ENCODE measurements around the gene FNDC5.

FNDC5 gene

DNA sequence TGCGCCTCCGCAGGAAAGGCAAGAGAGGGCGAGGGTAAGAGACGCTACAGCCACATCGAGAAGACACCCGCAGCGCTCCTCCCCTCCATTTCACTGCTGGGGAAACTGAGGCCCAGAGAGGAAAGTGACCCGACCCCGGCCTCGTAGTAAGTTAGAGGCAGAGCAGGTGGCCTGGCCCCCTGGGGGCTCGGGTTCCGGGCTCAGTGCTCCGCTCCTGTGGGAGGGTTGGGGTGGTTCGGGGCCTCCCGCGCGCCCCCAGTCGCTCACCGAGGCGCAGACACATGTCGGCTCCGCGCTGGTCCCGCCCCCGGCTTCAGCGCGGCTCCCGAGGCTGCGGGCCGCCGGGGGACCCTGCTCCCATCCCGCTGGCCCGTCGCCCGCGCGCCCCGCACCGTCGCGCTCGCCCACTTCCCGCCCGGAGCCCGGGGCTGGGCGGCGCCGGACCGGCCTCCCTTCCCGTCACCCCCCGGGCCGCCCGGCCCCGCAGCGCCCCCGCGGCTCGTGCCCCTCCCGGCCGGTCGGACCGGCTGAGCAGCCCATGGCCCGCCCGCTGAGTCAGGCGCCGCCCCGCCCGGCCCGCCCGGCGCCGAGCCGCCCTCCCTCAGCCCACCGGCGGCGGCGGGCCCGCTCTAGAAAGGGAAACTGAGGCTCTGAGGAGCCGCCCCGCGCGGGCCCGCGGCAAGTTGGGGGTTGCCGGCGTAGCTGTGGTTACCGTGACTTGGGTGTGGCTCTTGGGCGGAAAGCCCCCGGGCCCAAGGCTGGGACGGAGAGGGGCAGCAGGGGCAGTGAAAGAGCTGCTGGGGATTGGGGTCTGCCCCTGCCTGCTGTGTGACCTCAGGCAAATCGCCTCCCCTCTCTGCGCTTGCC is 30.5 kb upstream of the FNDC5 start, which contains the start of gene TMEM54:
TSS of gene TMEM54 (minus strand) at position 434 of the 867 bp plus-strand sequence. CDS start at position 283, 151 bp downstream.
- no peak for TF ChIP-seq CTCF (IDR thresholded peaks at IDR 0.05; ENCODE audit: extremely low read depth, insufficient read depth, missing control alignments)
- DNase-seq (ENCODE audit: low spot score), result peak; percentile 79
- in situ Hi-C loops (cut with MboI; ENCODE audit: low pct_unique_long_range_greater_than_20kb, low sequenced_read_pairs, unreplicated experiment), result no loop called here

DNA sequence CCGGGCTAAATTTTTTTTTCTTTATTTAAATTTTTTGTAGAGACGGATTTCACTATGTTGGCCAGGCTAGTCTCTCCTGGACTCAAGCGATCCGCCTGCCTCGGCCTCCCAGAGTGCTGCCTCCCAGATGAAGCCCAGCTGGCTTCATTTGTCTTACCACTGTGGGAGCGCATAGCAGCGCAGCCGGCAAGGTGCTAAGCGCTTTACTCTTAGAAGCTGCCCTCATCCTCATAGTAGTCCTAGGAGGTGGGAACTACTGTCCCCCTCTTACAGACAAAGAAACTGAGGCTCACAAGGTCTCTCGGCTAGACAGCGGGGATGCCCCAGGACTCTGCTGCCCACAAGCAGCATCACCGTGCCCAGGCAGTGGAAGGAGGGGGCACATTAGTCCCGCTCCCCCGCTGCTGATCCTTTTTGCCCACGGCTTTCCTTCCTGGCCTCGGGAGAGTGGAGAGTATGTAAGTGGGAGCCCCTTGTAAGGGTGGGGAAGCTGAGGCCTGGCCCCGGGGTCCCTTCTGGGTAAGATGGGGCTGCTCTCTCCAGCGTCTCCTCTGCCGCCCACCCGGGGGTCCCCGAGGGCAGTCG is 29.8 kb upstream of the FNDC5 start:
- DNase-seq (ENCODE audit: low spot score), result no peak
- in situ Hi-C loops (cut with MboI; ENCODE audit: low pct_unique_long_range_greater_than_20kb, low sequenced_read_pairs, unreplicated experiment), result no loop called here
- no peak for TF ChIP-seq CTCF (IDR thresholded peaks at IDR 0.05; ENCODE audit: extremely low read depth, insufficient read depth, missing control alignments)

- no peak for DNase-seq (ENCODE audit: low spot score)
- in situ Hi-C loops (cut with MboI; ENCODE audit: low pct_unique_long_range_greater_than_20kb, low sequenced_read_pairs, unreplicated experiment), result no loop called here
These were observed 29.0 kb upstream of the FNDC5 start for GRCh38 chr1:32899586-32900296.

GRCh38 chr1:32898958-32899357 is 28.2 kb upstream of the FNDC5 start:
- no peak for TF ChIP-seq CTCF (IDR thresholded peaks at IDR 0.05; ENCODE audit: extremely low read depth, insufficient read depth, missing control alignments)
- in situ Hi-C loops (cut with MboI; ENCODE audit: low pct_unique_long_range_greater_than_20kb, low sequenced_read_pairs, unreplicated experiment), result no loop called here

More at GRCh38 chr1:32899586-32900296, 29.0 kb upstream of the FNDC5 start:
- no peak for TF ChIP-seq CTCF (IDR thresholded peaks at IDR 0.05; ENCODE audit: extremely low read depth, insufficient read depth, missing control alignments)

GRCh38 chr1:32898056-32898455 is 27.3 kb upstream of the FNDC5 start:
- TF ChIP-seq CTCF (IDR thresholded peaks at IDR 0.05; ENCODE audit: extremely low read depth, insufficient read depth, missing control alignments), result no peak
- DNase-seq (ENCODE audit: low spot score), result no peak
- in situ Hi-C loops (cut with MboI; ENCODE audit: low pct_unique_long_range_greater_than_20kb, low sequenced_read_pairs, unreplicated experiment), result no loop called here

More at GRCh38 chr1:32898958-32899357, 28.2 kb upstream of the FNDC5 start:
- no peak for DNase-seq (ENCODE audit: low spot score)

All from GM13977 (cell line).